Measurements from ENCODE around the gene GYPE.
"Not testable (repeated sequence)": the region's sequence is repeated elsewhere in the genome, so short reads cannot be mapped to it uniquely, and the experiment has no call there.

DNA sequence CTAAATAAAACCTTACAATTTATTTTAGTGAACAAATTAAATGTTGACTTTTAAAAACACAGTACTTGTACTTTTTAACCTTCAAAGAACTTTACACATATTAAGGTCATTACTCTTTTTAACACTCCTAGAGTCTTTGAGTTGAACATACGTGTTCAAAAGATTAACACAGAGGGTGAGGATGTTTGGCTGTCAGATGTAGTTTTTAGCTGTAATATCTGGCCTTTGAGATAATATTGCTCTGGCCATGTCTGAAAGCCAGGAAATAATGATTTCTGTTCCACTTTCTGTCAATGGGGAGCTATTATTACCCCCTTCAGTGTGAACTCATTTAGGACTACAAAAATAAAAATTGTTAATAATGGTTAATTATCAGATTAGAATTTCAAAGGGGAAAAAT, 42.1 kb upstream of the GYPE start:
- TF ChIP-seq, protein P1, sequence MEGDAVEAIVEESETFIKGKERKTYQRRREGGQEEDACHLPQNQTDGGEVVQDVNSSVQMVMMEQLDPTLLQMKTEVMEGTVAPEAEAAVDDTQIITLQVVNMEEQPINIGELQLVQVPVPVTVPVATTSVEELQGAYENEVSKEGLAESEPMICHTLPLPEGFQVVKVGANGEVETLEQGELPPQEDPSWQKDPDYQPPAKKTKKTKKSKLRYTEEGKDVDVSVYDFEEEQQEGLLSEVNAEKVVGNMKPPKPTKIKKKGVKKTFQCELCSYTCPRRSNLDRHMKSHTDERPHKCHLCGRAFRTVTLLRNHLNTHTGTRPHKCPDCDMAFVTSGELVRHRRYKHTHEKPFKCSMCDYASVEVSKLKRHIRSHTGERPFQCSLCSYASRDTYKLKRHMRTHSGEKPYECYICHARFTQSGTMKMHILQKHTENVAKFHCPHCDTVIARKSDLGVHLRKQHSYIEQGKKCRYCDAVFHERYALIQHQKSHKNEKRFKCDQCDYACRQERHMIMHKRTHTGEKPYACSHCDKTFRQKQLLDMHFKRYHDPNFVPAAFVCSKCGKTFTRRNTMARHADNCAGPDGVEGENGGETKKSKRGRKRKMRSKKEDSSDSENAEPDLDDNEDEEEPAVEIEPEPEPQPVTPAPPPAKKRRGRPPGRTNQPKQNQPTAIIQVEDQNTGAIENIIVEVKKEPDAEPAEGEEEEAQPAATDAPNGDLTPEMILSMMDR (IDR thresholded peaks at IDR 0.05; ENCODE audit: insufficient read depth, low read depth, low read length): not testable (repeated sequence)
- TF ChIP-seq EZH2 (IDR thresholded peaks at IDR 0.05; ENCODE audit: insufficient read depth, low read length): not testable (repeated sequence)

All from astrocyte (in vitro differentiated cells and primary cell).